ENCODE measurements around the gene AP4E1. TPM values are rescaled to one million over a fixed set of nuclear protein-coding genes. Genes with fewer than 3 reads are reported as not detected.

AP4E1 gene
- total and polyA plus RNA-seq, 2 of the 4 experiments (the other 2 are of a cell fraction), result 3.1 to 6.8 TPM

DNA sequence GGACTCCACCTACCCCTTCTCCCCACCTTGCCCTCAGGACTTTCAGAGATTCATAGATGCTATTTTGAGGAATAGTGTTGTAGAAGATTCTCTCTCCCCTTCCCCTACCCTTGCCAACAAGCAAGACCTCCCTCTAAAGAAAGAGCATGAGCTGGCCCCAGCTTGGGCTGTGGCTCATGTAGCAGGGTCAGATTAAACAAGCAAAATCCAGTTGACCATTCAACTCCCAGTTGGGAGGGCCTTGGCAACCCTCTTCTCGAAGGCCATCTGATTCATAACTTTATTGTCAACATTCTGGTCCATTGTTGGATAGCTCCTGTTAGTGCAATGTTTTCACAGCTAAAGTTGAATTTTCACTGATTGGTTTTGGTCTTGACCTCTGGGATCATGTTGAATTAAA is 145.1 kb downstream of the AP4E1 start:
- no peak overlapping the region for H4K5ac ChIP-seq (ENCODE audit: low read depth, low read length)
- no peak overlapping the region for H2BK5ac ChIP-seq (ENCODE audit: low read depth, low read length, poor library complexity, severe bottlenecking)
- H3K27ac ChIP-seq (ENCODE audit: insufficient read depth, low read length), result no peak overlapping the region
- H2BK15ac ChIP-seq (ENCODE audit: low read depth, low read length), result no peak overlapping the region
- BruUV-seq (replicated peaks), result no TSS peak
- H2BK20ac ChIP-seq (ENCODE audit: low read depth, low read length), result no peak overlapping the region
- no peak overlapping the region for H2AK5ac ChIP-seq (ENCODE audit: low read depth, low read length)
- H3K36me3 ChIP-seq (ENCODE audit: control insufficient read depth, insufficient read depth, low read length), result no peaks in the 10 kb centered on the region
- no peak overlapping the region for H2BK120ac ChIP-seq (ENCODE audit: low read depth, low read length)
- no peak overlapping the region for H2AFZ ChIP-seq (replicated peaks; ENCODE audit: low read length, poor library complexity)
- POLR2A ChIA-PET (ENCODE audit: unreplicated experiment), result no interaction called here
- no peaks in the 10 kb centered on the region for H3K4me1 ChIP-seq (ENCODE audit: control insufficient read depth, insufficient read depth, low read length)
- no peak overlapping the region for H3K4me2 ChIP-seq (ENCODE audit: low read depth, low read length)
- no peak overlapping the region for H3K18ac ChIP-seq (ENCODE audit: low read depth, low read length)
- H3K56ac ChIP-seq (ENCODE audit: extremely low read depth, insufficient read depth, low read length), result no peak overlapping the region
- intact Hi-C loops (cut with micrococcal nuclease), result no loop called here
- TF ChIP-seq NFE2L2 (IDR thresholded peaks at IDR 0.05; ENCODE audit: low read depth, low read length), result no peak
- TF ChIP-seq CEBPB (IDR thresholded peaks at IDR 0.05; ENCODE audit: low read depth, low read length), result no peak
- TF ChIP-seq RCOR1 (IDR thresholded peaks at IDR 0.05; ENCODE audit: insufficient replicate concordance, low read length), result no peak
- no peak for TF ChIP-seq ELK1 (IDR thresholded peaks at IDR 0.05; ENCODE audit: borderline replicate concordance, low read depth, low read length)
- no peak for TF ChIP-seq MAZ (IDR thresholded peaks at IDR 0.05; ENCODE audit: borderline replicate concordance, low read depth, low read length)
- TF ChIP-seq MAFK (IDR thresholded peaks at IDR 0.05; ENCODE audit: low read depth, low read length), result no peak
- CTCF ChIA-PET, result interaction anchor here (1.0 kb wide), 1 partner anchor 9 kb away, joined by 3 read pairs; no protein-coding TSS in a partner anchor
- H2AK9ac ChIP-seq (replicated peaks; ENCODE audit: low read depth, low read length, poor library complexity), result no peak overlapping the region
- H3K9me1 ChIP-seq (ENCODE audit: insufficient read depth, low read length), result no peaks in the 10 kb centered on the region; the same call in 1 of the 2 replicates
- no peak overlapping the region for H4K91ac ChIP-seq (ENCODE audit: insufficient read depth, low read depth, low read length)
- no peak overlapping the region for H3K23ac ChIP-seq (ENCODE audit: low read depth, low read length)
- no peak overlapping the region for H3K14ac ChIP-seq (replicated peaks; ENCODE audit: low read depth, low read length)
- no peak overlapping the region for H3K4ac ChIP-seq (ENCODE audit: low read depth, low read length)
- dilution Hi-C loops (cut with HindIII; ENCODE audit: low sequenced_read_pairs, unreplicated experiment), result no loop called here
- H3K79me1 ChIP-seq (ENCODE audit: low read depth in 1 of 2, low read length in 2 of 2), result no peaks in the 10 kb centered on the region
- no peaks in the 10 kb centered on the region for H4K20me1 ChIP-seq (ENCODE audit: insufficient read depth, low read length)
- no peak for ATAC-seq (ENCODE audit: low read depth)
- H3K4me3 ChIP-seq (ENCODE audit: insufficient read depth, low read depth, low read length), result no peak overlapping the region
- peaks cover 5% of the 10 kb centered on the region; the same call in 1 of the 2 replicates for H3K27me3 ChIP-seq (ENCODE audit: control insufficient read depth, insufficient read depth, low read length)
- in situ Hi-C loops (cut with MboI; ENCODE audit: low sequenced_read_pairs), result no loop called here
- H4K8ac ChIP-seq (ENCODE audit: low read depth in 2 of 2, low read length in 2 of 2), result no peak overlapping the region
- WGBS, 2 experiments (ENCODE audit: extremely low coverage in 2 of 2, insufficient read length in 1 of 2), result no CpG with 5 or more reads among the region's 1 CpG
- no peaks in the 10 kb centered on the region for H3K9me3 ChIP-seq (ENCODE audit: control insufficient read depth, insufficient read depth, low read length)
- no peak overlapping the region for H3K9ac ChIP-seq (ENCODE audit: low read depth, low read length)
- DNase-seq, result no peak

Measured in IMR-90 (cell line).